Measurements from ENCODE around the gene THADA.

DNA sequence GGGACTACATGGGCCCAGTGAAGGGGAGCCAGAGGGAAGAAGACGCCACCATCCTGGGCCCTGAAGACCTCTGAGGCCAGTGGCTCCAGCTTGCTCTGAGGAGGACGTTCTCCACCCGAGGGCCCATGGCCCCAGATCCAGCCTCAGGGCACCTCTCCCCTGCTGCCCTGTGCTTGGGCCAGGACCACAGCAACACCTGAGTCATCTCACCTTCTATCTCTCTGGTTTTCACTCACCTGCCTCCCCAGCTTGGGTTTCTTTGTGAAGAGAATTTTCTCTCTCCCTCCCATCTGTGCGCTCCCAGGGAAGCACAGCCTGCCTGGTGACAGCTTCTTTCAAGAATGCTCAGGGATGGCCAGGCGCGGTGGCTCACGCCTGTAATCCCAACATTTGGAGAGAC, 389.2 kb downstream of the THADA start:
- TF ChIP-seq CTCF (IDR thresholded peaks at IDR 0.05; ENCODE audit: low read depth, low read length, poor library complexity, severe bottlenecking): no peak
- no peak for TF ChIP-seq EZH2phosphoT487 (IDR thresholded peaks at IDR 0.05; ENCODE audit: borderline replicate concordance, low read length)

Data from DOHH2 (cell line).